GM18508 (cell line): ENCODE measurements around the gene SLIT1.
"Not testable (repeated sequence)": the region's sequence is repeated elsewhere in the genome, so short reads cannot be mapped to it uniquely, and the experiment has no call there.

Experiments used
- ATAC-seq: cut with Tn5 transposase; IDR thresholded peaks from one replicate; pipeline ENCODE4 v1.9.1; 2021; ENCODE audit warnings: moderate number of reproducible peaks; ENCODE audit not compliant: insufficient read depth, unreplicated experiment

Gene SLIT1

GRCh38 chr10:97034958-97035769 lies 150.6 kb downstream of the SLIT1 start:
- no peak for ATAC-seq

- no peak for ATAC-seq
Measured at GRCh38 chr10:97034301-97034700, 151.5 kb downstream of the SLIT1 start.

GRCh38 chr10:97033841-97034240 lies 151.9 kb downstream of the SLIT1 start:
- not testable (repeated sequence) for ATAC-seq

GRCh38 chr10:97032624-97033023 lies 153.1 kb downstream of the SLIT1 start:
- ATAC-seq, result no peak

GRCh38 chr10:97031459-97031858 lies 154.3 kb downstream of the SLIT1 start:
- no peak for ATAC-seq

- ATAC-seq, result no peak
Measured at GRCh38 chr10:97030894-97031293, 154.9 kb downstream of the SLIT1 start.

- no peak for ATAC-seq
Measured at GRCh38 chr10:97029271-97029670, 156.5 kb downstream of the SLIT1 start.

- no peak for ATAC-seq
Measured at GRCh38 chr10:97028832-97029178, 157.0 kb downstream of the SLIT1 start.

- no peak for ATAC-seq
Measured at GRCh38 chr10:97028126-97028831, 157.5 kb downstream of the SLIT1 start.

GRCh38 chr10:97025613-97026242 lies 160.0 kb downstream of the SLIT1 start:
- no peak for ATAC-seq

GRCh38 chr10:97024168-97025073 lies 161.3 kb downstream of the SLIT1 start:
- ATAC-seq, result no peak

GRCh38 chr10:97023401-97024167 lies 162.2 kb downstream of the SLIT1 start:
- no peak for ATAC-seq

GRCh38 chr10:97022616-97023015 lies 163.1 kb downstream of the SLIT1 start:
- no peak for ATAC-seq

GRCh38 chr10:97020452-97021400 lies 165.0 kb downstream of the SLIT1 start:
- no peak for ATAC-seq

GRCh38 chr10:97019213-97019844 lies 166.4 kb downstream of the SLIT1 start:
- no peak for ATAC-seq

- no peak for ATAC-seq
Measured at GRCh38 chr10:97018251-97019212, 167.2 kb downstream of the SLIT1 start.

GRCh38 chr10:97017474-97017903 lies 168.3 kb downstream of the SLIT1 start:
- no peak for ATAC-seq
